CD4-positive, alpha-beta T cell treated with Interleukin-21 for 1 hour (primary cell): Measurements from ENCODE around the gene PKM.
"Not testable (repeated sequence)": the region's sequence is repeated elsewhere in the genome, so short reads cannot be mapped to it uniquely, and the experiment has no call there.

Source experiments
- DNase-seq: peaks from one replicate; pipeline ENCODE4 v3.0.0-alpha.2; 2020

Gene PKM

GRCh38 chr15:72231066-72231832 is at the start of gene PKM:
PKM (minus strand) TSS chr15:72231190; CDS start chr15:72219097, 12,093 bp downstream.
- peak; percentile 94 for DNase-seq

- DNase-seq: no peak
These were observed 49.8 kb upstream of the PKM start for GRCh38 chr15:72280751-72281150.

GRCh38 chr15:72278737-72279136 is 47.7 kb upstream of the PKM start:
- no peak for DNase-seq

- DNase-seq: no peak
These were observed 45.3 kb upstream of the PKM start for GRCh38 chr15:72276326-72276700.

- DNase-seq: not testable (repeated sequence)
These were observed 44.8 kb upstream of the PKM start for GRCh38 chr15:72275635-72276325.

GRCh38 chr15:72272997-72273352 is 42.0 kb upstream of the PKM start:
- DNase-seq: no peak

GRCh38 chr15:72272213-72272996 is 41.4 kb upstream of the PKM start, which contains the start of gene PARP6:
PARP6 (minus strand) TSS chr15:72272554; CDS start chr15:72267477, 5,077 bp downstream.
- DNase-seq: peak; percentile 99

GRCh38 chr15:72271895-72272212 is 40.9 kb upstream of the PKM start:
- no peak for DNase-seq

GRCh38 chr15:72271221-72271620 is 40.2 kb upstream of the PKM start:
- DNase-seq: no peak

- DNase-seq: no peak
These were observed 38.7 kb upstream of the PKM start for GRCh38 chr15:72269739-72270138.

GRCh38 chr15:72265031-72265430 is 34.0 kb upstream of the PKM start:
- DNase-seq: no peak

- DNase-seq: no peak
These were observed 21.8 kb upstream of the PKM start for GRCh38 chr15:72252663-72253299.

GRCh38 chr15:72249142-72249810 is 18.3 kb upstream of the PKM start:
- no peak for DNase-seq

GRCh38 chr15:72248514-72248913 is 17.5 kb upstream of the PKM start:
- DNase-seq: no peak

GRCh38 chr15:72242775-72243370 is 11.9 kb upstream of the PKM start:
- DNase-seq: no peak

- no peak for DNase-seq
These were observed 8.7 kb upstream of the PKM start for GRCh38 chr15:72239652-72240051.

- no peak for DNase-seq
These were observed 7.6 kb upstream of the PKM start for GRCh38 chr15:72238586-72238985.

- DNase-seq: no peak
These were observed 6.8 kb upstream of the PKM start for GRCh38 chr15:72237853-72238224.

GRCh38 chr15:72237029-72237852 is 6.3 kb upstream of the PKM start:
- peak; percentile 44 for DNase-seq

GRCh38 chr15:72236381-72237003 is 5.5 kb upstream of the PKM start:
- no peak for DNase-seq

- DNase-seq: no peak
These were observed 4.3 kb upstream of the PKM start for GRCh38 chr15:72235298-72235697.
